ENCODE results near the gene HLA-B.
"Not testable (repeated sequence)": the region's sequence is repeated elsewhere in the genome, so short reads cannot be mapped to it uniquely, and the experiment has no call there.

HLA-B gene

GRCh38 chr6:31356946-31357466, at the start of gene HLA-B:
Gene HLA-B (minus strand): TSS chr6:31357179. CDS start chr6:31357158, 21 bp downstream.
- DNase-seq = peak; percentile 37

DNA sequence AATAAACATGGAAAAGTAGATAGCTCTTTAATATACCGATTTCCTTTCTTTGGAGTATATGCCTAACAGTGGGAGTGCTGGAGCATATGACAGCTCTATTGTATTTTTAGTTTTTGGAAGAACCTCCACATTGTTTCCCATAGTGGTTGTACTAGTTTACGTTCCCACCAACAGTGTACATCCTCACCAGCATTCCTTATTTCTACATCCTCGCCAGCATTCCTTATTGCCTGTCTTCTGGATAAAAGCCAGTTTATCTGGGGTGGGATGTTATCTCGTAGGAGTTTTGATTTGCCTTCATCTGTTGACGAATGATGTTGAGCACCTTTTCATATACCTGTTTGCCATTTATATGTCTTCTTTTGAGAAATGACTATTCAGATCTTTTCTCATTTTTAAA, 49.0 kb upstream of the HLA-B start:
- no peak for DNase-seq

DNA sequence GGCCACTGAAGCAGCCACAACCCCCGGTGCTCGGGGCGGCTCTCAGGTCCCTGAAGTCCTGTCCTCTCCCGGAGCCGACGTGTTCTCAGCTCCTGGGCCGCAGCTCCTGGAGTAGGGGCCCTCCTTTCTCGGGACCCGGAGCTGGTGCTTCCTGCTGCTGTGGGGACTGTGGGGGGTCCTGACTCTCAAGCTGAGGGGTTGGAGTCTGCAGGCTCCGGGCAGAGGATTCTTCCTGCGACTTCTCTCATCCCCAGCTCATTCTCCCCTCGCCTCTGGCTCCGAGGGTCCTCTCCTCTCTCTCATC, 47.0 kb upstream of the HLA-B start:
- not testable (repeated sequence) for DNase-seq

DNA sequence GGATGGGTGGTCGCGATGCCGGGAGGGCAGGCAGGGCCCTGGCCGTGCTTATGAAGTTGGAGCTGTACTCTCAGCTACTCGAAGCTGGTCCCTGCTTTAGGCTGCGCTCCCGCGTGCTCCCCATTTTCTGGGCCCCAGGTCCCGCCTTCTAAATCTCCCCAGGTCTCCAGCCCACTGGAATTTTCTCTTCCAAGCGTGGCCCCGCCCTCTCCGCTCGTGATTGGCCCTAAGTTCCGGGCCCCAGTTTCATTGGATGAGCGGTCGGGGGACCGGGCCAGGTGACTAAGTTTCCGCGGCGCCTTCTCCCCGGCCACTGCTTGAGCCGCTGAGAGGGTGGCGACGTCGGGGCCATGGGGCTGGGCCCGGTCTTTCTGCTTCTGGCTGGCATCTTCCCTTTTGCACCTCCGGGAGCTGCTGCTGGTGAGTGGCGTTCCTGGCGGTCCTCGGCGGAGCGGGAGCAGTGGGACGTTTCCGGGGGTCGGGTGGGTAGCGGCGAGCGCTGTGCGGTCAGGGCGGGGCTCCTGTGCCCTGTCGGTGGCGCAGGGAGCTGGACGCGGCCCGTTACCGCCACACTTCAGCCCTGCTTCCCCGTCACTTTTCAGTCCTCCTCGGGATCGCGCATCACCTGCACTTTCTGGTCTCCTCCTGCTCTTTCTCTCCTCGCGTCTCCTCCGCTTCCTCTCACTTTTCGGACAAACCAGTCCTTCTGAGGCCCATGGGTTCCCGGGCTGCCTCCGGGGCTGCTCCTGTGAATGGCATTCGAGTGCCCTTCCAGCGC, 46.5 kb upstream of the HLA-B start, which contains the start of gene MICA:
Gene MICA (plus strand): TSS at position 313 of the 778 bp plus-strand sequence. CDS start 38 bp downstream, at position 351.
- no peak for DNase-seq

- DNase-seq = no peak
Observed at GRCh38 chr6:31402324-31403282, 45.6 kb upstream of the HLA-B start.

GRCh38 chr6:31401403-31401802, 44.4 kb upstream of the HLA-B start:
- DNase-seq = no peak

DNA sequence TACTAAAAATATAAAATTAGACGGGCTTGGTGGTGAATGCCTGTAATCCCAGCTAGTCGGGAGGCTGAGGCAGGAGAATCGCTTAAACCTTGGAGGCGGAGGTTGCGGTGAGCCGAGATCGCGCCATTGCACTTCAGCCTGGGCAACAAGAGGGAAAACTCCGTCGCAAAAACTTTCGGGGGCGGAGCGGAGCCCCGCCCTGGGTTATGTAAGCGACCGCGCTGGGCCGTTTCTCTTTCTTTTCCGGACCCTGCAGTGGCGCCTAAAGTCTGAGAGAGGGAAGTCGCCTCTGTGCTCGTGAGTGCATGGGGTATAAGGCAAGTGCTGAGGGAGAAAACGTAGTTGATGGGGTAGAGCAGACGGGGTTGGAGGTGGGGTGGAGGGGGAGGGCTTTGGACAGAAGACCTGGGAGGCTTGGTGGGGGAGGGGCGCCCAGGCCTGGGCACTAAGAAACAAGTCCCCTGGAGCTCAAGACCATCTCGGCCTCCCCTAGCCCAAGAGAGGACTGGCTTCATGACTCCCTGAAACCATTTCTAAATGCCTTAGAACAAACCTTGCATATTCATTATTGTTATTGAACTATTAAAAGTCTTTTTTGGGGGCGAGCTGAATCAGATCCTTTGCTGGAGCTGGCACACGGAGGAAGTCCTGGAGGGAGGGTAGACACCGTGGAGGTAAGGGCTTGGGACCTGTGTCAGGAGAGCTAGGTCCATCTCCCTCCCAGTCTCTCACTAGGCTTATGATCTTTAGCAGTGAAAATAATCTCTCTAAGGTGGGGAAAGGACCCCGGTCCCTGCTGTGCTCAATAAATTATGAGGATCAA, 43.7 kb upstream of the HLA-B start:
- DNase-seq = no peak

GRCh38 chr6:31399589-31400466, 42.8 kb upstream of the HLA-B start:
- DNase-seq = no peak

GRCh38 chr6:31397901-31398525, 41.0 kb upstream of the HLA-B start:
- DNase-seq = no peak

DNA sequence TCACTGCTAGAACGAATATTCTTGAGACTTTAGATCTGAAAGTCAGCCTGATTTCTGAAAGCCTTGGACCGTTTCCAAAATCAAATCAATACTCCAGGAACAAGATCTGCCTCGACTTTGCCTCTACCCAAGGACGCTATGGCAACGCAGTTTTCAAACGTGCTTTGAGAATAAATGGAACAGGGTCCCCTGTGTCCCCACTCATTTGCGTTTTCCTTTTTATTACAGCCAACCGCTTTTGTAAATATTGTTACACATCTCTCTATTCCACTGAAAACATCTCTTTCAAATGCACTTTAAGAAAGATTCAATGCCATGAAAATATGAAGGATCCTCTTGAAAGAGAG, 40.1 kb upstream of the HLA-B start:
- DNase-seq = not testable (repeated sequence)

- DNase-seq = peak; percentile 54
Observed at GRCh38 chr6:31396422-31397152, 39.6 kb upstream of the HLA-B start.

DNA sequence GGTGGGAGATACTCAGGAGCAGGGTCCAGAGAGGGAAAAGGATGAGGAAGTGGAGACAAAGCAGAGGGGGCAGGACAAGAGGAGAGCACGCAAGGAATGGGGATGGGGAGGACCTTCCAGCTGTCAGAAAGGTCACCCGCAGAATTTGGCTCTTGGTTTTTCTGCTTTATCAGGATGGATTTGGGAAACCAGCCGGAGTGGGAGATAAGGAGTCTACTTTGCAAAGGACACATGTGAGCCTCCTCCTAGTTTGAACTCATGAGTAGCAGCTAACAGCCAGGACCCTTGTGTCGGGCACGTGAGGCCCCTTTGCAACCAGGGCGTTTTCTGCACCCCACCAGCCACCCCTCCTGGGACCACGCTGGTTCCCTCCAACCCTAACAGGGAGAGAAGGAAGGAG, 38.9 kb upstream of the HLA-B start:
- DNase-seq = no peak

- no peak for DNase-seq
Observed at GRCh38 chr6:31394381-31394780, 37.4 kb upstream of the HLA-B start.

DNA sequence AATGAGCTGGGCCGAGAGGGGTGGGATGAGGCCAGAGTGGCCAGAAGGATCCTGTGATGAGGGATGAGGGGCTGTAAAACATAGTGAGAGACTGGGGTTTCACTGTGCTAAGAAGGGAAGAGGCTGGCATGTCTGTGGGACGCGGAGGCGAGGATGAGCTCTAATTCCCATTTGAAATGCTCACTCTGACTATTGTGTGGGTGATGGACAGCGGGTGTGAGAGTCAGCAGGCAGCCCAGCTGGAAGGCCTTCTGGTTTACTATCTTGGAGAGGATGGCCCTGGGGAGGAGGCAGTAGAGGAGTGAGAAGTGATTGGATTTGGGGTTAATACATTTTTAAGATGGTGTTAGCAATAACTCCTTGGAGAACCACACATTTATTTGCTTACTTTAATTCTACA, 37.0 kb upstream of the HLA-B start:
- no peak for DNase-seq

DNA sequence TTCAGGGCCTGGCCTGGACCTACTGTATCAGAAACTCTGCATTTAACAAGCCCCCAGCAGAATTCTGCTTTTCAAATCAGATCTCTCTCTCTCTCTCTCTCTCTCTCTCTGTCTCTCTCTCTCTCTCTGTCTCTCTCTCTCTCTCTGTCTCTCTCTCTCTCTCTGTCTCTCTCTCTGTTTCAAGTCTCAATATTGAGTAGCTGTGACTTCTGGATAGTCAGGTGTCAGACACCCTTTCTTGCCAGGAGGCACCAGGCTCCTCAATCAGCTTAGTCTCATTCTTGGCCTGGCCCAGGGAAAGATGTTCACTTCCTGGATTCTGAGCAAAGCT, 32.8 kb upstream of the HLA-B start:
- not testable (repeated sequence) for DNase-seq

- DNase-seq = not testable (repeated sequence)
Observed at GRCh38 chr6:31388916-31389801, 32.2 kb upstream of the HLA-B start.

- DNase-seq = no peak
Observed at GRCh38 chr6:31386977-31387376, 30.0 kb upstream of the HLA-B start.

DNA sequence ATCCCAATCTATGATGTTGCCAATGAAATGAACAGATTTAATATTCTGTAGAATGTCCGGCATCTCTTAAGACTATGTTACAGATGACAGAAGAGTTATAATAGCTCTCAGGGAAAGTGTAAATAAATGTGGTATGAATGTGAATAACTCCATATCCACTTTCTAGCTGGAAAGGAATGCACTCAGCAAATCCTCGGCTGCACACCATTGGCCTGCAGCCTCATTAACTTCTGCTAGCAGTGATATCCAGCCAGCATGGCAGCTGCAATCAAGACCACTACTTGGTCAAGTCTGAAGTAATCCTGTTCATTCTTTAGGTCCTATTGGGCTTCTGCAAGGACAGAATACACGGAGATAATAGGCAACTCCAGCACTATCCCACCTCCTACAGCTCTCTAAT, 29.1 kb upstream of the HLA-B start:
- no peak for DNase-seq

- no peak for DNase-seq
Observed at GRCh38 chr6:31385041-31385440, 28.1 kb upstream of the HLA-B start.

GRCh38 chr6:31383149-31383548, 26.2 kb upstream of the HLA-B start:
- DNase-seq = no peak

Measured in NCI-H1436 (cell line).